Fibroblast of lung (primary cell): Measurements from ENCODE around the gene ZNF530.

ENCODE experiments used
- CTCF ChIP-seq, 2 donors: IDR thresholded peaks in 1 of 2; conservative IDR thresholded peaks in 1 of 2; 1 replicate in 1 of 2; 2 replicates in 1 of 2; pipeline ENCODE4 v1.5.1; 2011 to 2012; ENCODE audit warnings: low read length in 2 of 2, control low read depth in 1 of 2, inconsistent platforms in 1 of 2, low read depth in 1 of 2, mild to moderate bottlenecking in 1 of 2
- EZH2 ChIP-seq: IDR thresholded peaks from 2 replicates; pipeline ENCODE4 v1.5.1; 2012; ENCODE audit warnings: low read length, control low read depth, mild to moderate bottlenecking; ENCODE audit errors: missing control alignments

- TF ChIP-seq CTCF (conservative IDR thresholded peaks at IDR 0.05 in 1 of 2, IDR thresholded peaks at IDR 0.05 in 1 of 2; ENCODE audit: low read depth in 1 of 2, low read length in 2 of 2) (no peak), EZH2 (no peak)
Measured at GRCh38 chr19:57648331-57649003, 48.8 kb downstream of the ZNF530 start.
